Spleen (tissue), 7 donors: Measurements from ENCODE around the gene RBM42.

Experiments used
- POLR2AphosphoS5 ChIP-seq, 3 donors: sonication (generic); formaldehyde crosslinking; IDR thresholded peaks; one replicate each; pipeline ENCODE4 v1.5.1; 2017; ENCODE audit warnings: antibody characterized with exemption in 3 of 3
- TF ChIP-seq, protein P1 (sequence below), 11 experiments: fragments of 200-600 bp in 7 of 11; fragments of 450-650 bp in 4 of 11; sonication (generic) in 4 of 11; IDR thresholded peaks in 8 of 11; conservative IDR thresholded peaks in 3 of 11; 1 replicate in 7 of 11; 2 replicates in 4 of 11; pipeline versions ENCODE4 v1.4.0 to v1.8.0; 2016 to 2021; ENCODE audit warnings: antibody characterized with exemption in 11 of 11, inconsistent platforms in 4 of 11, mild to moderate bottlenecking in 1 of 11
- donor health status: DM: no; HTN: no; CAD: no; lungs with moderate emphysema.
- donor health status: DM: no; HTN: no; CAD: no.
- donor health status: DM: no; HTN: no; CAD: no.

DNA sequence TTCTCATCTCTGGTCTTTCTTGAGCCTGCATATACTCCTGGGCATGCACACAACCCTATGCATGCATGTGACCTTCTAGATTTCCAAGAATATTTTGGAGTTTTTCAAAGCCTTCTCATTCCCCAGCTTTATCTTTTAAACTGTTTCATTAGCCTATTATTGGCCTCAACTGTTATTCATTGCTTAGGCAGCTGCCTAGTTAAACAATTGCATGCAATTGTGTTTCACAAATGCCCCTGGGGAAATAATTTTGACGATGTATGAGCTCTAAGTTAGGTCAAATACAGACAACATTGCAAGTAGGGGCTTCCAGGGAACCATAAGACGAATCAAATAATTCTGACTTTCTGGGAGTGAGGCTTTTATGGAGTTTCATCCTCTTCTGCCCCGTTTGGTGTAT lies 35.1 kb downstream of the RBM42 start:
- TF ChIP-seq POLR2AphosphoS5 (IDR thresholded peaks at IDR 0.05), result no peak
- TF ChIP-seq, protein P1, sequence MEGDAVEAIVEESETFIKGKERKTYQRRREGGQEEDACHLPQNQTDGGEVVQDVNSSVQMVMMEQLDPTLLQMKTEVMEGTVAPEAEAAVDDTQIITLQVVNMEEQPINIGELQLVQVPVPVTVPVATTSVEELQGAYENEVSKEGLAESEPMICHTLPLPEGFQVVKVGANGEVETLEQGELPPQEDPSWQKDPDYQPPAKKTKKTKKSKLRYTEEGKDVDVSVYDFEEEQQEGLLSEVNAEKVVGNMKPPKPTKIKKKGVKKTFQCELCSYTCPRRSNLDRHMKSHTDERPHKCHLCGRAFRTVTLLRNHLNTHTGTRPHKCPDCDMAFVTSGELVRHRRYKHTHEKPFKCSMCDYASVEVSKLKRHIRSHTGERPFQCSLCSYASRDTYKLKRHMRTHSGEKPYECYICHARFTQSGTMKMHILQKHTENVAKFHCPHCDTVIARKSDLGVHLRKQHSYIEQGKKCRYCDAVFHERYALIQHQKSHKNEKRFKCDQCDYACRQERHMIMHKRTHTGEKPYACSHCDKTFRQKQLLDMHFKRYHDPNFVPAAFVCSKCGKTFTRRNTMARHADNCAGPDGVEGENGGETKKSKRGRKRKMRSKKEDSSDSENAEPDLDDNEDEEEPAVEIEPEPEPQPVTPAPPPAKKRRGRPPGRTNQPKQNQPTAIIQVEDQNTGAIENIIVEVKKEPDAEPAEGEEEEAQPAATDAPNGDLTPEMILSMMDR (IDR thresholded peaks at IDR 0.05 in 8 of 11, conservative IDR thresholded peaks at IDR 0.05 in 3 of 11), result no peak
